SK-N-SH treated with all-trans-retinoic acid at 6 μM for 48 hours (cell line): ENCODE results near the gene C1R.

Experiments used
- ATAC-seq: fragments of 200-7000 bp; cut with Tn5 transposase; 3 replicates; pipeline ENCODE4 v1.9.1; 2020; ENCODE audit warnings: mild to moderate bottlenecking, moderate library complexity
- ARNTL ChIP-seq: fragments of 450-650 bp; formaldehyde crosslinking; IDR thresholded peaks from 2 replicates; pipeline ENCODE4 v1.5.0; 2020; ENCODE audit warnings: low read depth, mild to moderate bottlenecking, moderate library complexity, borderline replicate concordance
- BACH2 ChIP-seq: fragments of 250-450 bp; sonication (Bioruptor Pico); IDR thresholded peaks from 2 replicates; pipeline ENCODE4 v1.9.0; 2021; ENCODE audit warnings: mild to moderate bottlenecking, borderline replicate concordance
- CREB5 ChIP-seq: fragments of 250-450 bp; sonication (Bioruptor Pico); IDR thresholded peaks from 2 replicates; pipeline ENCODE4 v1.5.1; 2020; ENCODE audit warnings: low read depth, mild to moderate bottlenecking, moderate library complexity
- CSRNP3 ChIP-seq: fragments of 250-450 bp; sonication (Bioruptor Pico); IDR thresholded peaks from 2 replicates; pipeline ENCODE4 v1.5.1; 2021; ENCODE audit warnings: mild to moderate bottlenecking, moderate library complexity
- ESRRG ChIP-seq: fragments of 250-450 bp; sonication (Bioruptor Pico); IDR thresholded peaks from 2 replicates; pipeline ENCODE4 v1.6.1; 2021; ENCODE audit warnings: mild to moderate bottlenecking
- GLIS3 ChIP-seq: fragments of 250-450 bp; sonication (Bioruptor Pico); IDR thresholded peaks from 2 replicates; pipeline ENCODE4 v1.5.0; 2020; ENCODE audit warnings: mild to moderate bottlenecking, moderate library complexity
- ISL1 ChIP-seq: fragments of 250-450 bp; sonication (Bioruptor Pico); IDR thresholded peaks from 2 replicates; pipeline ENCODE4 v2.1.2; 2022; ENCODE audit warnings: mild to moderate bottlenecking, moderate library complexity
- OSR1 ChIP-seq: fragments of 250-450 bp; sonication (Bioruptor Pico); IDR thresholded peaks from 2 replicates; pipeline ENCODE4 v1.8.0; 2022; ENCODE audit warnings: moderate library complexity, mild to moderate bottlenecking, inconsistent platforms
- PATZ1 ChIP-seq: fragments of 250-450 bp; sonication (Bioruptor Pico); IDR thresholded peaks from 2 replicates; pipeline ENCODE4 v1.8.0; 2020; ENCODE audit warnings: mild to moderate bottlenecking, moderate library complexity, borderline replicate concordance
- PPARA ChIP-seq: fragments of 250-450 bp; sonication (Bioruptor Pico); IDR thresholded peaks from 2 replicates; pipeline ENCODE4 v1.5.0; 2020; ENCODE audit warnings: mild to moderate bottlenecking, borderline replicate concordance
- RARB ChIP-seq: fragments of 250-450 bp; sonication (Bioruptor Pico); IDR thresholded peaks from 2 replicates; pipeline ENCODE4 v1.8.0; 2021; ENCODE audit warnings: mild to moderate bottlenecking, moderate library complexity
- SNAI2 ChIP-seq: fragments of 250-450 bp; sonication (Bioruptor Pico); IDR thresholded peaks from 2 replicates; pipeline ENCODE4 v1.5.0; 2020; ENCODE audit warnings: mild to moderate bottlenecking, moderate library complexity
- TCF4 ChIP-seq: fragments of 250-450 bp; sonication (Bioruptor Pico); IDR thresholded peaks from 2 replicates; pipeline ENCODE4 v1.8.0; 2021; ENCODE audit warnings: mild to moderate bottlenecking, moderate library complexity, borderline replicate concordance
- TOX ChIP-seq: fragments of 250-450 bp; sonication (Bioruptor Pico); IDR thresholded peaks from 2 replicates; pipeline ENCODE4 v1.8.0; 2021; ENCODE audit warnings: mild to moderate bottlenecking, moderate library complexity, borderline replicate concordance
- TSHZ2 ChIP-seq: fragments of 250-450 bp; sonication (Bioruptor Pico); IDR thresholded peaks from 2 replicates; pipeline ENCODE4 v1.5.0; 2020; ENCODE audit warnings: mild to moderate bottlenecking, moderate library complexity
- ZFP3 ChIP-seq: fragments of 250-450 bp; sonication (Bioruptor Pico); IDR thresholded peaks from 2 replicates; pipeline ENCODE4 v1.5.0; 2020; ENCODE audit warnings: mild to moderate bottlenecking, moderate library complexity
- ZFP30 ChIP-seq: fragments of 450-650 bp; formaldehyde crosslinking; IDR thresholded peaks from 2 replicates; pipeline ENCODE4 v1.5.0; 2022; ENCODE audit warnings: mild to moderate bottlenecking, moderate library complexity
- ZNF565 ChIP-seq: fragments of 450-650 bp; formaldehyde crosslinking; conservative IDR thresholded peaks from 2 replicates; pipeline ENCODE4 v1.5.0; 2020; ENCODE audit warnings: low read depth, mild to moderate bottlenecking, moderate library complexity
- ZNF70 ChIP-seq: fragments of 450-650 bp; formaldehyde crosslinking; IDR thresholded peaks from 2 replicates; pipeline ENCODE4 v1.5.0; 2020; ENCODE audit warnings: mild to moderate bottlenecking, moderate library complexity
- ZNF8 ChIP-seq: fragments of 450-650 bp; formaldehyde crosslinking; IDR thresholded peaks from 2 replicates; pipeline ENCODE4 v1.5.0; 2020; ENCODE audit warnings: mild to moderate bottlenecking, moderate library complexity

The C1R gene

GRCh38 chr12:7079826-7080125, 12.5 kb downstream of the C1R start:
- no peak for TF ChIP-seq ZNF565 (CRISPR knock-in tag)
- no peak for TF ChIP-seq BACH2 (CRISPR knock-in tag)
- no peak for TF ChIP-seq OSR1 (CRISPR knock-in tag)
- no peak for TF ChIP-seq ZNF8 (CRISPR knock-in tag)
- no peak for TF ChIP-seq ISL1 (CRISPR knock-in tag)
- no peak for TF ChIP-seq TCF4
- TF ChIP-seq CSRNP3 (CRISPR knock-in tag), result no peak
- no peak for TF ChIP-seq TOX
- TF ChIP-seq TSHZ2 (CRISPR knock-in tag), result no peak
- TF ChIP-seq ZFP3 (CRISPR knock-in tag), result no peak
- TF ChIP-seq PATZ1 (CRISPR knock-in tag), result no peak
- TF ChIP-seq PPARA (CRISPR knock-in tag), result no peak
- TF ChIP-seq GLIS3, result no peak
- no peak for TF ChIP-seq ESRRG (CRISPR knock-in tag)
- no peak for TF ChIP-seq ZFP30 (CRISPR knock-in tag)
- no peak for TF ChIP-seq SNAI2 (CRISPR knock-in tag)
- no peak for TF ChIP-seq ZNF70 (CRISPR knock-in tag)

GRCh38 chr12:7078163-7078562, 14.1 kb downstream of the C1R start:
- no peak for TF ChIP-seq ZFP30 (CRISPR knock-in tag)
- no peak; the same call in 2 of the 3 replicates for ATAC-seq

More at GRCh38 chr12:7079826-7080125, 12.5 kb downstream of the C1R start:
- peak; percentile 61 for ATAC-seq

- TF ChIP-seq BACH2 (CRISPR knock-in tag), result no peak
- TF ChIP-seq GLIS3, result no peak
- TF ChIP-seq TOX, result no peak
- no peak for TF ChIP-seq CREB5 (CRISPR knock-in tag)
- no peak for TF ChIP-seq ARNTL (CRISPR knock-in tag)
- no peak for TF ChIP-seq TCF4
- TF ChIP-seq TSHZ2 (CRISPR knock-in tag), result no peak
- no peak for TF ChIP-seq SNAI2 (CRISPR knock-in tag)
- TF ChIP-seq, all 23 proteins: peak for 0
- ATAC-seq, result no peak
Observed at GRCh38 chr12:7076493-7076892, 15.8 kb downstream of the C1R start.

- ATAC-seq, result no peak
- TF ChIP-seq RARB (no peak), ZFP30 (CRISPR knock-in tag) (no peak), CREB5 (CRISPR knock-in tag) (no peak)
Observed at GRCh38 chr12:7075939-7076338, 16.3 kb downstream of the C1R start.
